DOHH2 (cell line): ENCODE results near the gene FBXO42.

Source experiments
- H3F3A ChIP-seq: fragments of 200-600 bp; sonication (generic), shearing (Covaris generic); 2 replicates; pipeline ENCODE4 v1.6.0; 2016; ENCODE audit warnings: antibody characterized with exemption, mild to moderate bottlenecking; ENCODE audit not compliant: control insufficient read depth, insufficient read depth
- H3K27ac ChIP-seq: fragments of 200-600 bp; sonication (generic); 2 replicates; pipeline ENCODE4 v1.5.1; 2014; ENCODE audit warnings: low read depth, mild to moderate bottlenecking, low read length, moderate library complexity
- H3K27me3 ChIP-seq: fragments of 200-600 bp; sonication (generic); 2 replicates; pipeline ENCODE4 v1.6.1; 2014; ENCODE audit warnings: mild to moderate bottlenecking, low read length, mixed read lengths; ENCODE audit not compliant: control insufficient read depth
- H3K36me3 ChIP-seq: fragments of 200-600 bp; sonication (generic); 2 replicates; pipeline ENCODE4 v1.6.1; 2014; ENCODE audit warnings: mild to moderate bottlenecking, low read length, moderate library complexity, mixed read lengths; ENCODE audit not compliant: control insufficient read depth
- H3K4me1 ChIP-seq: fragments of 200-600 bp; sonication (generic); 2 replicates; pipeline ENCODE4 v1.6.1; 2014; ENCODE audit warnings: mild to moderate bottlenecking, low read length, mixed read lengths; ENCODE audit not compliant: control insufficient read depth
- H3K4me2 ChIP-seq: fragments of 200-600 bp; sonication (generic); 2 replicates; pipeline ENCODE4 v1.6.0; 2014; ENCODE audit warnings: mild to moderate bottlenecking, low read length, moderate library complexity
- H3K4me3 ChIP-seq: fragments of 200-600 bp; sonication (generic); 2 replicates; pipeline ENCODE4 v1.5.1; 2014; ENCODE audit warnings: mild to moderate bottlenecking, low read length, mixed read lengths
- H3K79me2 ChIP-seq: fragments of 200-600 bp; sonication (generic); 2 replicates; pipeline ENCODE4 v1.6.1; 2014; ENCODE audit warnings: mild to moderate bottlenecking, low read length, mixed read lengths; ENCODE audit not compliant: control insufficient read depth
- H3K9me2 ChIP-seq: fragments of 200-600 bp; sonication (generic); replicated peaks from 2 replicates; pipeline ENCODE4 v1.6.1; 2014; ENCODE audit warnings: mild to moderate bottlenecking, low read length, mixed read lengths; ENCODE audit not compliant: control insufficient read depth
- H3K9me3 ChIP-seq: fragments of 200-600 bp; sonication (generic); 2 replicates; pipeline ENCODE4 v1.6.1; 2014; ENCODE audit warnings: antibody characterized with exemption, low read length, mixed read lengths; ENCODE audit not compliant: control insufficient read depth, insufficient read depth
- H4K20me1 ChIP-seq: fragments of 200-600 bp; sonication (generic); 2 replicates; pipeline ENCODE4 v1.6.0; 2014; ENCODE audit warnings: low read depth, mild to moderate bottlenecking, antibody characterized with exemption, low read length, moderate library complexity; ENCODE audit not compliant: control insufficient read depth, insufficient read depth
- EZH2phosphoT487 ChIP-seq: fragments of 200-600 bp; sonication (generic); IDR thresholded peaks from 2 replicates; pipeline ENCODE4 v1.6.1; 2017; ENCODE audit warnings: borderline replicate concordance, mild to moderate bottlenecking, antibody characterized with exemption, low read length, moderate library complexity, mixed read lengths
- TF ChIP-seq, protein P1 (sequence below): fragments of 200-600 bp; sonication (generic); IDR thresholded peaks from one replicate; pipeline ENCODE4 v1.5.1; 2014; ENCODE audit warnings: antibody characterized with exemption, mild to moderate bottlenecking, low read depth, low read length; ENCODE audit not compliant: poor library complexity, severe bottlenecking

Gene FBXO42

DNA sequence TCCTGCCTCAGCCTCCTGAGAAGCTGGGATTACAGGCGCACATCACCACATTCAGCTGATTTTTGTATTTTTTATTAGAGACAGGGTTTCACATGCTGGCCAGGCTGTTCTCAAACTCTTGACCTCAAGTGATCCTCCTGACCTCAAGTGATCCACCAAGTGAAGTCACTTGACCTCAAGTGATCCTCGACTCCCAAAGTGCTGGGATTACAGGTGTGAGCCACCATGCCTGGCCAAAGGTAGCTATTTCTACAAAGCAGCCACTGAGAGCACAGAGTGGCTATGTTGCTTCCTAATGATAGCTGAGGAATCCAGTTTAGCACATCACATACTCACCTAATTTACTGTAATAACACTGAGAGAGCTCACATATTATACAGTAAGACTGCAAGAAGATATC, 70.5 kb downstream of the FBXO42 start:
- Histone ChIP-seq H3K9me2 (no peaks in the 10 kb centered on the region), H3K36me3 (peaks cover 9% of the 10 kb centered on the region; the same call in 1 of the 2 replicates), H3K27ac (no peak overlapping the region), H3K79me2 (no peaks in the 10 kb centered on the region), H3K4me1 (no peaks in the 10 kb centered on the region), H3K4me2 (no peak overlapping the region), H3K9me3 (no peaks in the 10 kb centered on the region), H3K27me3 (no peaks in the 10 kb centered on the region), H3K4me3 (no peak overlapping the region), H4K20me1 (no peaks in the 10 kb centered on the region), H3F3A (no peaks in the 10 kb centered on the region)
- TF ChIP-seq EZH2phosphoT487 = no peak
- TF ChIP-seq, protein P1, sequence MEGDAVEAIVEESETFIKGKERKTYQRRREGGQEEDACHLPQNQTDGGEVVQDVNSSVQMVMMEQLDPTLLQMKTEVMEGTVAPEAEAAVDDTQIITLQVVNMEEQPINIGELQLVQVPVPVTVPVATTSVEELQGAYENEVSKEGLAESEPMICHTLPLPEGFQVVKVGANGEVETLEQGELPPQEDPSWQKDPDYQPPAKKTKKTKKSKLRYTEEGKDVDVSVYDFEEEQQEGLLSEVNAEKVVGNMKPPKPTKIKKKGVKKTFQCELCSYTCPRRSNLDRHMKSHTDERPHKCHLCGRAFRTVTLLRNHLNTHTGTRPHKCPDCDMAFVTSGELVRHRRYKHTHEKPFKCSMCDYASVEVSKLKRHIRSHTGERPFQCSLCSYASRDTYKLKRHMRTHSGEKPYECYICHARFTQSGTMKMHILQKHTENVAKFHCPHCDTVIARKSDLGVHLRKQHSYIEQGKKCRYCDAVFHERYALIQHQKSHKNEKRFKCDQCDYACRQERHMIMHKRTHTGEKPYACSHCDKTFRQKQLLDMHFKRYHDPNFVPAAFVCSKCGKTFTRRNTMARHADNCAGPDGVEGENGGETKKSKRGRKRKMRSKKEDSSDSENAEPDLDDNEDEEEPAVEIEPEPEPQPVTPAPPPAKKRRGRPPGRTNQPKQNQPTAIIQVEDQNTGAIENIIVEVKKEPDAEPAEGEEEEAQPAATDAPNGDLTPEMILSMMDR = no peak

DNA sequence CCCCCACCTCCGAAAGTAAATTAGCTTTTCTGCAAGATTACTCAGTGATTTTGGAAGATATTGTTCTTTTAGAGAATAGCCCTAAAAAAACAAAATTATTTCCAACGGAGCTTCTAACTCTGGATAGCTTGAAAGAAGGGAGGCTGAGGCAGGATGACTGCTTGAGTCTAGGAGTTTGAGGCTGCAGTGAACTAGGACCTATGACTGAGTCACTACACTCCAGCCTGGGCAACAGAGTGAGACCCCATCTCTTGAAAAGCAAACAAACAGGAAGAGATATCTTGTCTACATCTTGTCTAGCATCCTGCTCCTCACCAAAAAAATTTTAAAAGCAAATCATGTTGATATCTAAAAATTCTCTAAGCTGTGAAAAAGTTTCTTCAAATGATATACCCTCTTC, 73.1 kb downstream of the FBXO42 start:
- no peak overlapping the region for H3K4me2 ChIP-seq
- no peaks in the 10 kb centered on the region for H4K20me1 ChIP-seq
- TF ChIP-seq, protein P1 = no peak
- no peak for TF ChIP-seq EZH2phosphoT487
- H3K79me2 ChIP-seq = no peaks in the 10 kb centered on the region
- no peaks in the 10 kb centered on the region for H3K9me3 ChIP-seq
- H3K4me3 ChIP-seq = no peak overlapping the region
- 0 out of 2 replicates have a peak, but pooled peaks cover 4% of the 10 kb centered on the region for H3K36me3 ChIP-seq
- H3K9me2 ChIP-seq = no peaks in the 10 kb centered on the region
- H3K4me1 ChIP-seq = no peaks in the 10 kb centered on the region
- no peaks in the 10 kb centered on the region for H3F3A ChIP-seq
- no peak overlapping the region for H3K27ac ChIP-seq
- H3K27me3 ChIP-seq = no peaks in the 10 kb centered on the region

DNA sequence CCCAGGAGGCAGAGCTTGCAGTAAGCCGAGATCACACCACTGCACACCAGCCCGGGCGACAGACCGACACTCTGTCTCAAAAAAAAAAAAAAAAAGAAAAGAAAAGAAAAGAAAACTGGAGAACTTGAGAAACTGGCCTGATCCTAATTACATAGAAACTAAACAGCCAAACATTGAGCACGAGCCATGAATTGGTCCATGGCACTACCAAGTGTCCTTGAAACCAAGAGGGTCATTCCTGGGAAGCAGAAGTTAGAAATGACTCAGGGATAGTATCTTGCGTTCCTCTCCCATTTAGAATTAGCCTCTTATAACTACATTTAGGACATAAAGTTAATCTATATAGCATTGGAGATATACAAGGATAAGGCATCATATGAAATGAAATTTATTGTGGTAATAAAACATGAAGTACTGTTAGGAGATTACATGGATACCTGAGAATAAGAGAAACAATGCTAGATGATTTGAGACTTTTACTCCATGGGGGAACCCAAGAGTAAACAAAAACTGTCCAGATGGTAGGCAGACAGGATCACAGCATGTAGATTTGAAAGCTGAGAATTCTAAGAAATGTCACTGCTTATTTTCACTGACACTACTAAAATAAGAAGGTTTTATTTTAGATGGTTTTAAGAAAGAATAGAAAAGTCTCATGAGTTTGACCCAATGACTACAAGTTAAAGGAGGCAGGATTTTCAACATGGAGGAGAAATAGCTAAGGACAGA, 75.8 kb downstream of the FBXO42 start:
- Histone ChIP-seq H3K4me1 (no peaks in the 10 kb centered on the region), H3K27me3 (no peaks in the 10 kb centered on the region), H3K9me3 (no peaks in the 10 kb centered on the region), H3F3A (no peaks in the 10 kb centered on the region), H3K4me3 (no peak overlapping the region), H3K79me2 (no peaks in the 10 kb centered on the region), H3K36me3 (0 out of 2 replicates have a peak, but pooled peaks cover 4% of the 10 kb centered on the region), H3K27ac (no peak overlapping the region), H4K20me1 (no peaks in the 10 kb centered on the region), H3K9me2 (no peaks in the 10 kb centered on the region), H3K4me2 (no peak overlapping the region)
- TF ChIP-seq, protein P1 = no peak
- TF ChIP-seq EZH2phosphoT487 = no peak
